DND-41 (cell line): Measurements from ENCODE around the gene SPRYD3.

Experiments
- EZH2 ChIP-seq: IDR thresholded peaks from 3 replicates; pipeline ENCODE4 v1.6.1; 2012; ENCODE audit warnings: borderline replicate concordance, low read depth, mild to moderate bottlenecking, moderate library complexity, low read length, inconsistent platforms; ENCODE audit not compliant: severe bottlenecking
- TF ChIP-seq, protein P1 (sequence below): IDR thresholded peaks from 2 replicates; pipeline ENCODE4 v1.5.1; 2012; ENCODE audit warnings: borderline replicate concordance, low read length, moderate library complexity, mild to moderate bottlenecking; ENCODE audit not compliant: poor library complexity, severe bottlenecking; ENCODE audit errors: extremely low read depth

DNA sequence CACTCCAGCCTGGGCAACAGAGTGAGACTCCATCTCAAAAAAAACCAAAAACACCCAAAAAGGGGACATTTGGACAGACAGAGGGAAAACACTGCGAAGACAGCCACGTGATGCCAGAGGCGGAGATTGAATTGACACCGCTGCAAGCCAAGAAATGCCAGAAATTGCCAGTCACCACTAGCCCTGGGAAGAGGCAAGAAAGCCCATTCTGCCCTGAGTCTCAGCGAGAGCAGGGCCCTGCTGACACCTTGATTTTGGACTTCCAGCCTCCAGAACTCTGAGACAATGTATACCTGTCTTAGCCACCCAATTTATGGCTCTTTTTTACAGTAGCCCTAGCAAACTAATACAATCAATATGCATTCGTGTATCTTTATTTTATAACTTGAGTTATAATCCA lies 10.9 kb upstream of the SPRYD3 start:
- TF ChIP-seq EZH2: no peak
- TF ChIP-seq, protein P1, sequence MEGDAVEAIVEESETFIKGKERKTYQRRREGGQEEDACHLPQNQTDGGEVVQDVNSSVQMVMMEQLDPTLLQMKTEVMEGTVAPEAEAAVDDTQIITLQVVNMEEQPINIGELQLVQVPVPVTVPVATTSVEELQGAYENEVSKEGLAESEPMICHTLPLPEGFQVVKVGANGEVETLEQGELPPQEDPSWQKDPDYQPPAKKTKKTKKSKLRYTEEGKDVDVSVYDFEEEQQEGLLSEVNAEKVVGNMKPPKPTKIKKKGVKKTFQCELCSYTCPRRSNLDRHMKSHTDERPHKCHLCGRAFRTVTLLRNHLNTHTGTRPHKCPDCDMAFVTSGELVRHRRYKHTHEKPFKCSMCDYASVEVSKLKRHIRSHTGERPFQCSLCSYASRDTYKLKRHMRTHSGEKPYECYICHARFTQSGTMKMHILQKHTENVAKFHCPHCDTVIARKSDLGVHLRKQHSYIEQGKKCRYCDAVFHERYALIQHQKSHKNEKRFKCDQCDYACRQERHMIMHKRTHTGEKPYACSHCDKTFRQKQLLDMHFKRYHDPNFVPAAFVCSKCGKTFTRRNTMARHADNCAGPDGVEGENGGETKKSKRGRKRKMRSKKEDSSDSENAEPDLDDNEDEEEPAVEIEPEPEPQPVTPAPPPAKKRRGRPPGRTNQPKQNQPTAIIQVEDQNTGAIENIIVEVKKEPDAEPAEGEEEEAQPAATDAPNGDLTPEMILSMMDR: no peak
